GM18951 (cell line): Measurements from ENCODE around the gene USP25.

Experiments used
- POLR2A ChIP-seq: IDR thresholded peaks from 4 replicates; pipeline ENCODE4 v1.6.1; 2011; ENCODE audit warnings: mild to moderate bottlenecking; ENCODE audit not compliant: insufficient read length, insufficient read depth; ENCODE audit errors: extremely low read depth
- in situ Hi-C: fragments of 300-500 bp; cut with MboI; formaldehyde crosslinking; loops from one replicate; pipeline ENCODE4 v1.12.0; 2022; ENCODE audit warnings: low sequenced_read_pairs, mixed read lengths, inconsistent platforms; ENCODE audit not compliant: unreplicated experiment

The USP25 gene

GRCh38 chr21:15908187-15908586, 178.4 kb downstream of the USP25 start:
- in situ Hi-C loops: no loop called here
- no peak for TF ChIP-seq POLR2A

GRCh38 chr21:15928196-15928595, 198.4 kb downstream of the USP25 start:
- in situ Hi-C loops: no loop called here
- TF ChIP-seq POLR2A: no peak

- in situ Hi-C loops: no loop called here
- no peak for TF ChIP-seq POLR2A
Observed at GRCh38 chr21:15928686-15929425, 199.1 kb downstream of the USP25 start.

- no peak for TF ChIP-seq POLR2A
- in situ Hi-C loops: no loop called here
Observed at GRCh38 chr21:15929536-15929935, 199.8 kb downstream of the USP25 start.
